Bronchial epithelial cell (primary cell): ENCODE results near the gene SLC35E2B. TPM values are rescaled to one million over a fixed set of nuclear protein-coding genes. Genes with fewer than 3 reads are reported as not detected.
A peak's percentile ranks its signal among the peaks of the same experiment; 100 is the strongest.

Experiments used
- DNase-seq: peaks from one replicate; pipeline ENCODE4 v3.0.0-alpha.2; 2010; ENCODE audit warnings: low read depth
- FAIRE-seq: peaks from 2 replicates; lab custom pipeline; 2011; peaks lifted over from hg19 to GRCh38; lab: Jason Lieb, UNC
- H3K27me3 ChIP-seq: 2 replicates; pipeline ENCODE4 v1.5.1; 2011; ENCODE audit warnings: low read length; ENCODE audit not compliant: control insufficient read depth, insufficient read depth
- H3K36me3 ChIP-seq: 2 replicates; pipeline ENCODE4 v1.5.1; 2011; ENCODE audit warnings: low read length; ENCODE audit not compliant: control insufficient read depth, insufficient read depth
- H3K4me3 ChIP-seq: 2 replicates; pipeline ENCODE4 v1.5.1; 2011; ENCODE audit warnings: mild to moderate bottlenecking, low read depth, low read length, control low read depth
- total RNA-seq: library from RNA; depleted of rRNA; stranded (reverse); fragments of >200 nt; gene quantifications from 2 replicates; pipeline ENCODE4 v1.2.1, GENCODE V29; 2014
- TF ChIP-seq, protein P1 (sequence below): IDR thresholded peaks from 2 replicates; pipeline ENCODE4 v1.5.1; 2011; ENCODE audit warnings: mild to moderate bottlenecking, moderate library complexity, low read length, control low read depth, inconsistent platforms; ENCODE audit not compliant: insufficient read depth, severe bottlenecking

The SLC35E2B gene
- total RNA-seq, 1 donor from 2014 or later, result 14.0 TPM

DNA sequence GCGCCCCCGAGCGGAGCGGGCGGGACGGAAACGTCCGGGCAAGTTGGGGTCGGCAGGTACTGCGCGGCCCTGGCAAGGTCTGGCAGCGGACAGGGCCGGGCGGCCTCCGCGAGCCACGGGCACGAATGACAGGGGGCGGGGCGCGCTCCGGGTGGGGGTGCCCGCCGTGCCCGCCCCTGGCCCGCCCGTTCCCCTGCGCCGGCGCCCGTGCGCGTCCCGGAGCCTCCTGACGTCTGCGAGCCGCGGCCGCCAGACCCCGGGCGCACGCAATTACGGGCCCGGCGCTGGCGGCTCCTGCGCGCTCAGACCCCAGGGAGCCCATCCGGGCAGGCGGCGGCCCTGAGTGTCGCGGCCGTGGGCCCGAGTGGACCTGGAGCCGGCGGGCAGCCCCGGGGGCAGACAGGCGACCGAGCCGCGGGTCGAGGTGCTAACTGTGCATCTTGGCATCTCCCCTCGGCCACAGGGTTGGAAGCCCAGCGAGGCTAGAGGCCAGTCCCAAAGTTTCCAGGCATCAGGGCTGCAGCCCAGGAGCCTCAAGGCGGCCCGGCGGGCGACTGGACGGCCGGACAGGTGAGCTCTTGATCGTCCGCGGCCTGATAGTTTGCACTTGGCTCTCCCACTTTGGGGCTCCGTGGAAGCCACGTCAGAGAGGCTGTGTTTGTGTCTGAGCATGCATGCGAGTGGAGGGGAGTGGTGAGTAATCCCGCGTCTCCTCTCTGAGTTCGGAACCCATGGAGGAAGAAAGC is 76.4 kb downstream of the SLC35E2B start:
- peak overlapping the region; percentile 99 for H3K4me3 ChIP-seq
- H3K36me3 ChIP-seq, result peaks cover 3% of the 10 kb centered on the region
- DNase-seq (no peak), FAIRE-seq (no peak)
- TF ChIP-seq, protein P1, sequence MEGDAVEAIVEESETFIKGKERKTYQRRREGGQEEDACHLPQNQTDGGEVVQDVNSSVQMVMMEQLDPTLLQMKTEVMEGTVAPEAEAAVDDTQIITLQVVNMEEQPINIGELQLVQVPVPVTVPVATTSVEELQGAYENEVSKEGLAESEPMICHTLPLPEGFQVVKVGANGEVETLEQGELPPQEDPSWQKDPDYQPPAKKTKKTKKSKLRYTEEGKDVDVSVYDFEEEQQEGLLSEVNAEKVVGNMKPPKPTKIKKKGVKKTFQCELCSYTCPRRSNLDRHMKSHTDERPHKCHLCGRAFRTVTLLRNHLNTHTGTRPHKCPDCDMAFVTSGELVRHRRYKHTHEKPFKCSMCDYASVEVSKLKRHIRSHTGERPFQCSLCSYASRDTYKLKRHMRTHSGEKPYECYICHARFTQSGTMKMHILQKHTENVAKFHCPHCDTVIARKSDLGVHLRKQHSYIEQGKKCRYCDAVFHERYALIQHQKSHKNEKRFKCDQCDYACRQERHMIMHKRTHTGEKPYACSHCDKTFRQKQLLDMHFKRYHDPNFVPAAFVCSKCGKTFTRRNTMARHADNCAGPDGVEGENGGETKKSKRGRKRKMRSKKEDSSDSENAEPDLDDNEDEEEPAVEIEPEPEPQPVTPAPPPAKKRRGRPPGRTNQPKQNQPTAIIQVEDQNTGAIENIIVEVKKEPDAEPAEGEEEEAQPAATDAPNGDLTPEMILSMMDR, result no peak
- no peaks in the 10 kb centered on the region for H3K27me3 ChIP-seq

DNA sequence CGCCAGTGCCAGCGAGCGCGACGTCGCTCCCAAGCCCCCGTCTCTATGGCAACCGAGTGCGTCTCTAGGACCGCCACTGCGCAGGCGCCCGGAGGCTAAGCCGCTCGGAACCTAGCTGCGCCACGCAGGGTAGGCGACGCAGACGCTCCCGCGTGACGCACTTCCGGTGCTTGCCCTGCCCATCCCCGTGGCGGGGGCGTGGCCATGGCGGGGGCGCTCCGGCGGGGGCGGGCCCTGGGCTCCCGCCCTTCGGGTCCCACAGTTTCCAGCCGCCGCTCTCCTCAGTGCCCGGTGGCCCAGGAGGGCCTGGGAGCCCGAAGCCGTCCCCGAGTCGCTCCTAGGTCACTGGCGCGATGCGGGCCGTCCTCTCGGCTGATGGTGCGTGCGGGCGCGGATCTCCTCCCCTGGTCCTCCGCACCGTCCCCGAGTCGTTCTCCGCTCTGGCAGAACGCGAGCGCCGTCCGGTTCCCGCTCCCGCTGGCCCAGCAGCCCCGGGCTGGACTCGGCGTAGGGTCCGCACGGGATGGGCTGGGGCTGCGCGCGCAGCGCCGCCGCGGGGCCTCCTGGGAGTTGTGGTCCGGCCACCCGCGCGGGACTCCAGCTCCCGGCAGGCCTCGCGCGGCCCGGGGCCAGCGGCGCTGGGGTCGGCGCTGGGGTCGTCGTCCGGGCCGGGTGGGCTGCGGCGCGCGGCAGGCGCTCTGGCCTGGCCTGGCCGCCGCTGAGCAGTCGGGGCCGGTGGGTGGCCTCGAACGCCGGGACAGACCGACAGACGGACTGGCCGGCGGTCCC is 77.1 kb downstream of the SLC35E2B start, which contains the start of gene MIB2:
TSS of gene MIB2 (plus strand) at position 245 of the 789 bp plus-strand sequence. CDS start 7,953 bp downstream, outside the sequence.
- Histone ChIP-seq H3K4me3 (peak within 1 kb of the TSS; percentile 99), H3K36me3 (peaks cover 3% of the 10 kb centered on the region), H3K27me3 (no peaks in the 10 kb centered on the region)
- TF ChIP-seq, protein P1, result no peak
- FAIRE-seq (no peak), DNase-seq (peak; percentile 81)

DNA sequence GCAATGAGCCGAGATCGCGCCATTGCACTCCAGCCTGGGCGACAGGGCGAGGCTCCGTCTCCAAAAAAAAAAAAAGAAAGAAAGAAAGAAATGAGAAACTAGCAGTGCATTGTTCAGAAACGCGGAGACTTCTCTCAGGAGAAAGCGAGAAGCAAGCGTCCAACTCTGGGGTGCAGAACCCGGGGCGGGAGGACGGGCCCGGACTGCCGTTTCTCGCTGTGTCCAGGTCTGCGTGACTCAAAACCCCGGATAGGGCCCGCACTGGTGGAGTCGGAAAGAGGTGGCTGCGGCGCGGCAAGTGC is 77.7 kb downstream of the SLC35E2B start:
- peaks cover 3% of the 10 kb centered on the region for H3K36me3 ChIP-seq
- TF ChIP-seq, protein P1, result no peak

DNA sequence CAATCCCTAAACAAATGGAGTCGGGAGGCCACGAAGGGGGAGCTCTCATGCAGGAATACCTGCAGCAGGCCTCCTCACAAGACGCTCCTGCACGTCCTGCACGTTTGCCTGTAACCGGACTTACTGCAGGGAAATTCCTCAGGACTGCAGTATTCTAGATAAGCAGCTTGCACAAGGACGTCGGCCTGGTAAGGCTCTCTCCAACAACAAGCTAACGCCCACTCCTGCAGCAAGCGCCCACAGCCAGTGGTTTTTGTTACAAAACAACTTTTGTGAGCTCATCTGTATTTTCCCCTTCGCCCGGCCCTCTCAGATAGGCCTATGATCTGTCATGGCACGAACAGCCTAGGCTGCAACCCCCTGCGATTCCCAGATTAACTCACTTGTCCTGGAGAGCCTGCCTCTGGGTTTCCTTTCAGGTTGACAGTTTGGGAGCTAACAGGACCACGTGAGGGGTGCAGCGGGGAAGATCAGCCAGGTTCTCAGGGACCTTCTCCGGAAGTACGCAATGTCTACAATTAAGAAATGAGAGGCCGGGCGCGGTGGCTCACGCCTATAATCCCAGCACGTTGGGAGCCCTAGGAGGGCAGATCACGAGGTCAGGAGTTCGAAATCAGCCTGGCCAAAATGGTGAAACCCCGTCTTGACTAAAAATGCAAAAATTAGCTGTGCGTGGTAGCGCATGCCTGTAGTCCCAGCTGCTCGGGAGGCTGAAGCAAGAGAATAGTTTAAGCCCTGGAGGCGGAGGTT is 78.2 kb downstream of the SLC35E2B start:
- Histone ChIP-seq H3K36me3 (peaks cover 3% of the 10 kb centered on the region), H3K27me3 (no peaks in the 10 kb centered on the region), H3K4me3 (peak overlapping the region; percentile 99)
- TF ChIP-seq, protein P1, result no peak
- peak; percentile 87 for DNase-seq
- FAIRE-seq, result no peak

More for the DNA sequence above, 77.7 kb downstream of the SLC35E2B start:
- DNase-seq (no peak), FAIRE-seq (no peak)
- H3K4me3 ChIP-seq, result peak overlapping the region; percentile 99
- H3K27me3 ChIP-seq, result no peaks in the 10 kb centered on the region

DNA sequence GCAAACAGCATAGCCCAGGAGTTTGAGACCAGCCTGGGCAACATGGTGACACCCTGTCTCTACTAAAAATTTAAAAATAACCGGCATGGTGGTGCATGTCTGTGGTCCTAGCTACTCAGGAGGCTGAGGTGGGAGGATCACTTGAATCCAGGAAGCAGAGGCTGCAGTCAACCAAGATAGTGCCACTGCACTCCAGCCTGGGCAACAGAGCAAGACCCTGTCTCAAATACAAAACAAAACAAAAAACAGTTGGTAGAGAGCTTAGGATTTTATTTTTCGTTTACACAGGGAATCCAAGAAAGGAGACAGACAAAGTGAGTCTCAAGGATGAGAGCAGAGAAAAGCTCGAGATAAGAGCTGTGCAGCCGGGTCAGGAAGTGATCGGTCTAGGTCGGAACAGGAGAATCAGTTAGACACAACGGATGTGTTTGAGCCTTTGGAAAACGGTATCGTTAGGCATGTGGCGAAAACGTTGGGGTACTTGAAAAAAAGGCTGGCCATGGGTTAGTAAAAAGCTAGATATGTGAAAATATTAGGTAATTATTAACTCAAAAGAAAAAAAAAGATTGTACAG is 79.0 kb downstream of the SLC35E2B start:
- H3K36me3 ChIP-seq, result peaks cover 3% of the 10 kb centered on the region
- TF ChIP-seq, protein P1, result no peak
- no peak for DNase-seq
- peak overlapping the region; percentile 99 for H3K4me3 ChIP-seq
- H3K27me3 ChIP-seq, result no peaks in the 10 kb centered on the region
- no peak for FAIRE-seq
